Heart left ventricle (tissue), 16 donors: ENCODE results near the gene ZNF565. TPM values are rescaled to one million over a fixed set of nuclear protein-coding genes. Genes with fewer than 3 reads are reported as not detected.
"Not testable (repeated sequence)": the region's sequence is repeated elsewhere in the genome, so short reads cannot be mapped to it uniquely, and the experiment has no call there.

Experiments used
- ATAC-seq, 4 donors: fragments of 200-7000 bp; cut with Tn5 transposase; one replicate each; pipeline ENCODE4 v1.9.1; 2020 to 2022; ENCODE audit warnings: moderate library complexity in 4 of 4, mild to moderate bottlenecking in 3 of 4, moderate number of reproducible peaks in 1 of 4
- DNase-seq, 5 donors: peaks; one replicate each; pipeline ENCODE4 v3.0.0-alpha.2; 2020
- H3K27ac ChIP-seq, 12 donors: fragments of 200-600 bp; sonication (generic) in 4 of 12; one replicate each; pipeline versions ENCODE4 v1.5.0 to v1.8.0; 2016 to 2022; ENCODE audit warnings: mild to moderate bottlenecking in 2 of 12
- H3K27me3 ChIP-seq, 9 donors: fragments of 200-600 bp; sonication (generic) in 2 of 9; one replicate each; pipeline versions ENCODE4 v1.5.1 to v1.8.0; 2016 to 2022; ENCODE audit warnings: mild to moderate bottlenecking in 3 of 9
- H3K36me3 ChIP-seq, 9 donors: fragments of 200-600 bp; sonication (generic) in 2 of 9; one replicate each; pipeline versions ENCODE4 v1.5.0 to v1.8.0; 2018 to 2022; ENCODE audit warnings: mild to moderate bottlenecking in 2 of 9
- H3K4me1 ChIP-seq, 12 donors: fragments of 200-600 bp; sonication (generic) in 4 of 12; one replicate each; pipeline versions ENCODE4 v1.5.0 to v1.8.0; 2016 to 2022; ENCODE audit warnings: mild to moderate bottlenecking in 3 of 12
- H3K4me3 ChIP-seq, 12 donors: fragments of 200-600 bp; sonication (generic) in 4 of 12; one replicate each; pipeline versions ENCODE4 v1.5.0 to v1.8.0; 2017 to 2022; ENCODE audit warnings: mild to moderate bottlenecking in 9 of 12, moderate library complexity in 4 of 12
- H3K9me3 ChIP-seq, 12 donors: fragments of 200-600 bp; sonication (generic) in 4 of 12; one replicate each; pipeline versions ENCODE4 v1.5.0 to v1.8.0; 2016 to 2022; ENCODE audit warnings: mild to moderate bottlenecking in 1 of 12
- CTCF ChIP-seq, 12 donors: fragments of 200-600 bp; sonication (generic) in 4 of 12; IDR thresholded peaks; one replicate each; pipeline versions ENCODE4 v1.5.0 to v1.8.0; 2018 to 2022; ENCODE audit warnings: antibody characterized with exemption in 12 of 12, mild to moderate bottlenecking in 5 of 12
- POLR2A ChIP-seq, 2 donors: fragments of 450-650 bp; IDR thresholded peaks; one replicate each; pipeline ENCODE4 v1.6.1; 2017; ENCODE audit warnings: antibody characterized with exemption in 2 of 2, mild to moderate bottlenecking in 2 of 2, moderate library complexity in 2 of 2
- WGBS, 4 donors: extraction: QIAGEN DNeasy Blood & Tissue Kit in 2 of 4; methylation state at CpG; one replicate each; pipeline versions ENCODE4 v1.1.5 to v1.1.7; 2013 to 2018; 5-methylcytosine and 5-hydroxymethylcytosine counted together
- intact Hi-C, 10 donors: fragments of 100-400 bp; cut with DNase I; formaldehyde crosslinking; loops; one replicate each; pipeline versions ENCODE4 v1.11.1 to v1.14.2; 2022
- polyA plus RNA-seq, 2 donors: library from polyadenylated mRNA; stranded (reverse); fragments of 200-250 nt; gene quantifications; one replicate each; pipeline ENCODE4 v1.2.3, GENCODE V29; 2013
- total RNA-seq, 9 donors: library from RNA; depleted of rRNA in 2 of 9; stranded (reverse); fragments of >200 nt in 2 of 9; fragmentation: NEBNext Ultra II Directional in 3 of 9; extraction: Animal tissue kit (Norgen Biotek cat#: 25700) in 3 of 9; gene quantifications; one replicate each; pipeline versions ENCODE4 v1.1.0 to v1.2.4, GENCODE V29; 2016 to 2023
- donor health status: ischemic (EF 13 %, LVEDD 7.1; RV severe dilation, severe dysfunction).
- donor health status: healthy with polysubstance abuse.
- donor health status: DM: no; HTN: yes; CAD: no.
- donor health status: DM: no; HTN: no; CAD: no.
- donor health status: ischemic (EF 25% LVEDD 6.9; RV normal size, moderate dysfunction).
- donor health status: ischemic (EF 25% LVEDD 5.7; RV mildly dilated, moderate dysfunction).
- donor health status: healthy.
- donor health status: DM: yes; HTN: yes; CAD: no.
- donor health status: ischemic (EF 35%, LVEDD 5.7; RV mildly dilated, moderate dysfunction).
- donor health status: nonischemic (EF 11% LVEDD 7.7; RV severe dilation, severe dysfunction).
- donor health status: DM: yes; HTN: yes; CAD: no.
- donor health status: PGD.
- donor health status: ischemic (EF 29% LVEDD 5.4; RV normal size, mild dysfunction).
- donor health status: nonischemic (EF 23%, LVEDD 6.1; RV moderate dilation, normal function).

Gene ZNF565
- total and polyA plus RNA-seq, 11 donors: 2.3 to 4.3 (median 3.0) TPM

- no peak overlapping the region for H3K4me3 ChIP-seq
- H3K27ac ChIP-seq: no peak overlapping the region
- H3K27me3 ChIP-seq: peaks cover 0 to 8% (median 0%) of the 10 kb centered on the region in 9 donors
- ATAC-seq: no peak
- no peak for DNase-seq
- 62 to 86% (median 70%) methylated on average over 11 of the region's 11 CpGs for WGBS, 4 donors
- H3K9me3 ChIP-seq: peaks cover 0 to 41% (median 0%) of the 10 kb centered on the region in 12 donors
- TF ChIP-seq CTCF (IDR thresholded peaks at IDR 0.05) (no peak), POLR2A (IDR thresholded peaks at IDR 0.05) (no peak)
- H3K4me1 ChIP-seq: peaks cover 0 to 14% (median 3%) of the 10 kb centered on the region in 12 donors
- intact Hi-C loops: no loop called here
- peaks cover 0 to 13% (median 5%) of the 10 kb centered on the region in 9 donors for H3K36me3 ChIP-seq
Measured at GRCh38 chr19:36244066-36244465, 29.6 kb upstream of the ZNF565 start.

GRCh38 chr19:36236946-36237310, 22.5 kb upstream of the ZNF565 start:
- DNase-seq (no peak), ATAC-seq (no peak)
- Histone ChIP-seq H3K9me3 (peaks cover 0 to 83% (median 0%) of the 10 kb centered on the region in 12 donors), H3K27ac (no peak overlapping the region), H3K27me3 (no peaks in the 10 kb centered on the region), H3K4me3 (no peak overlapping the region), H3K4me1 (no peaks in the 10 kb centered on the region), H3K36me3 (peaks cover 9 to 83% (median 75%) of the 10 kb centered on the region in 9 donors)
- WGBS, 4 donors: 95 to 99% (median 98%) methylated on average over 3 of the region's 3 CpGs
- no peak for TF ChIP-seq CTCF (IDR thresholded peaks at IDR 0.05)
- intact Hi-C loops: no loop called here

GRCh38 chr19:36236304-36236945, 22.0 kb upstream of the ZNF565 start:
- Histone ChIP-seq H3K27me3 (no peaks in the 10 kb centered on the region), H3K9me3 (peaks cover 0 to 85% (median 0%) of the 10 kb centered on the region in 12 donors), H3K4me1 (no peaks in the 10 kb centered on the region), H3K36me3 (peaks cover 9 to 89% (median 80%) of the 10 kb centered on the region in 9 donors), H3K27ac (no peak overlapping the region), H3K4me3 (no peak overlapping the region)
- intact Hi-C loops: no loop called here
- TF ChIP-seq CTCF (IDR thresholded peaks at IDR 0.05): no peak
- no peak for TF ChIP-seq POLR2A (IDR thresholded peaks at IDR 0.05)
- DNase-seq (no peak), ATAC-seq (no peak)
- 96 to 98% (median 97%) methylated on average over 6 of the region's 6 CpGs for WGBS, 4 donors

GRCh38 chr19:36233626-36234025, 19.2 kb upstream of the ZNF565 start:
- H3K4me1 ChIP-seq, DNase-seq, intact Hi-C loops, H3K27ac ChIP-seq, H3K27me3 ChIP-seq, H3K4me3 ChIP-seq, ATAC-seq: not testable (repeated sequence)
- WGBS, 4 donors: 60 to 85% (median 72%) methylated on average over 7 of the region's 7 CpGs
- peaks cover 0 to 61% (median 0%) of the 10 kb centered on the region in 12 donors for H3K9me3 ChIP-seq
- peaks cover 9 to 100% (median 97%) of the 10 kb centered on the region in 9 donors for H3K36me3 ChIP-seq
